IMR-90 (cell line): ENCODE measurements around the gene PPIC. TPM values are rescaled to one million over a fixed set of nuclear protein-coding genes. Genes with fewer than 3 reads are reported as not detected.

Experiments
- ATAC-seq: fragments of 200-7000 bp; cut with Tn5 transposase; 2 replicates; pipeline ENCODE4 v1.9.1; 2020; ENCODE audit warnings: low read depth, mild to moderate bottlenecking, moderate library complexity
- BruUV-seq: library from RNA; stranded (reverse); fragments of 400-500 nt; replicated peaks from 2 replicates; lab custom pipeline; 2021; lab: Mats Ljungman, UMichigan
- CTCF ChIA-PET: fragments of 300-600 bp; formaldehyde crosslinking; extraction: SDS; loops from one replicate; lab custom pipeline; 2021; ENCODE audit warnings: antibody characterized with exemption; lab: Yijun Ruan, JAX
- POLR2A ChIA-PET: fragments of 300-600 bp; sonication (Branson Sonifier 250); formaldehyde crosslinking; loops from one replicate; lab custom pipeline; 2022; ENCODE audit warnings: antibody characterized with exemption; ENCODE audit not compliant: unreplicated experiment; lab: Charles Lee
- DNase-seq: peaks from one replicate; pipeline ENCODE4 v3.0.0; 2013
- H2AFZ ChIP-seq: replicated peaks from 2 replicates; pipeline ENCODE3; 2013; ENCODE audit warnings: low read length, mild to moderate bottlenecking; ENCODE audit not compliant: poor library complexity
- H2AK5ac ChIP-seq: 2 replicates; pipeline ENCODE4 v1.6.1; 2013; ENCODE audit warnings: low read depth, low read length, inconsistent platforms
- H2AK9ac ChIP-seq: replicated peaks from 2 replicates; pipeline ENCODE3; 2013; ENCODE audit warnings: mild to moderate bottlenecking, low read depth, low read length, moderate library complexity; ENCODE audit not compliant: poor library complexity
- H2BK120ac ChIP-seq: 2 replicates; pipeline ENCODE4 v1.6.1; 2013; ENCODE audit warnings: low read depth, low read length, inconsistent platforms
- H2BK15ac ChIP-seq: 3 replicates; pipeline ENCODE4 v1.6.1; 2013; ENCODE audit warnings: low read depth, low read length, inconsistent platforms
- H2BK20ac ChIP-seq: 2 replicates; pipeline ENCODE4 v1.6.1; 2013; ENCODE audit warnings: low read depth, mild to moderate bottlenecking, inconsistent platforms, low read length, moderate library complexity
- H2BK5ac ChIP-seq: 2 replicates; pipeline ENCODE4 v1.6.1; 2013; ENCODE audit warnings: mild to moderate bottlenecking, low read depth, low read length, inconsistent platforms; ENCODE audit not compliant: poor library complexity, severe bottlenecking
- H3K14ac ChIP-seq: replicated peaks from 2 replicates; pipeline ENCODE4 v1.6.1; 2013; ENCODE audit warnings: low read depth, low read length, inconsistent platforms
- H3K18ac ChIP-seq: 2 replicates; pipeline ENCODE4 v1.6.1; 2013; ENCODE audit warnings: low read depth, low read length, control low read depth
- H3K23ac ChIP-seq: 2 replicates; pipeline ENCODE4 v1.6.1; 2013; ENCODE audit warnings: low read depth, low read length, inconsistent platforms
- H3K27ac ChIP-seq: 2 replicates; pipeline ENCODE4 v1.5.1; 2013; ENCODE audit warnings: mild to moderate bottlenecking, control low read depth, low read length; ENCODE audit not compliant: insufficient read depth
- H3K27me3 ChIP-seq: 2 replicates; pipeline ENCODE4 v1.6.1; 2013; ENCODE audit warnings: low read length; ENCODE audit not compliant: control insufficient read depth, insufficient read depth
- H3K36me3 ChIP-seq: 2 replicates; pipeline ENCODE4 v1.6.1; 2013; ENCODE audit warnings: low read length, mixed read lengths; ENCODE audit not compliant: control insufficient read depth, insufficient read depth
- H3K4ac ChIP-seq: 2 replicates; pipeline ENCODE4 v1.6.1; 2013; ENCODE audit warnings: low read depth, low read length, inconsistent platforms
- H3K4me1 ChIP-seq: 2 replicates; pipeline ENCODE4 v1.6.1; 2013; ENCODE audit warnings: low read length, mixed read lengths; ENCODE audit not compliant: control insufficient read depth, insufficient read depth
- H3K4me2 ChIP-seq: 2 replicates; pipeline ENCODE4 v1.6.1; 2013; ENCODE audit warnings: low read depth, mild to moderate bottlenecking, control low read depth, low read length, moderate library complexity
- H3K4me3 ChIP-seq: 2 replicates; pipeline ENCODE4 v1.5.1; 2013; ENCODE audit warnings: low read depth, mild to moderate bottlenecking, control low read depth, low read length, moderate library complexity; ENCODE audit not compliant: insufficient read depth
- H3K56ac ChIP-seq: 2 replicates; pipeline ENCODE4 v1.6.1; 2013; ENCODE audit warnings: low read length, inconsistent platforms; ENCODE audit not compliant: insufficient read depth; ENCODE audit errors: extremely low read depth
- H3K79me1 ChIP-seq, 2 experiments: 2 replicates each; pipeline ENCODE4 v1.6.1; 2013; ENCODE audit warnings: low read length in 2 of 2, inconsistent platforms in 1 of 2, low read depth in 1 of 2
- H3K9ac ChIP-seq: 2 replicates; pipeline ENCODE4 v1.6.1; 2013; ENCODE audit warnings: low read depth, low read length, control low read depth
- H3K9me1 ChIP-seq: 2 replicates; pipeline ENCODE4 v1.6.1; 2013; ENCODE audit warnings: low read length, inconsistent platforms; ENCODE audit not compliant: insufficient read depth
- H3K9me3 ChIP-seq: 2 replicates; pipeline ENCODE4 v1.6.1; 2013; ENCODE audit warnings: low read length; ENCODE audit not compliant: control insufficient read depth, insufficient read depth
- H4K20me1 ChIP-seq: 2 replicates; pipeline ENCODE4 v1.6.1; 2013; ENCODE audit warnings: low read length, inconsistent platforms; ENCODE audit not compliant: insufficient read depth
- H4K5ac ChIP-seq: 2 replicates; pipeline ENCODE4 v1.6.1; 2013; ENCODE audit warnings: mild to moderate bottlenecking, low read depth, low read length, control low read depth
- H4K8ac ChIP-seq, 2 experiments: 2 replicates each; pipeline ENCODE4 v1.6.1; 2013; ENCODE audit warnings: low read depth in 2 of 2, low read length in 2 of 2, control low read depth in 1 of 2, inconsistent platforms in 1 of 2
- H4K91ac ChIP-seq: 2 replicates; pipeline ENCODE4 v1.6.1; 2013; ENCODE audit warnings: low read depth, low read length, inconsistent platforms; ENCODE audit not compliant: insufficient read depth
- CEBPB ChIP-seq: IDR thresholded peaks from 2 replicates; pipeline ENCODE4 v1.6.1; 2012; ENCODE audit warnings: low read depth, low read length, improper control_type of control experiment
- CHD1 ChIP-seq: IDR thresholded peaks from 2 replicates; pipeline ENCODE4 v1.6.1; 2012; ENCODE audit warnings: low read depth, low read length, improper control_type of control experiment
- FOS ChIP-seq: fragments of 150-350 bp; IDR thresholded peaks from 2 replicates; pipeline ENCODE4 v1.6.1; 2016; ENCODE audit warnings: low read depth, low read length
- NFE2L2 ChIP-seq: fragments of 150-350 bp; IDR thresholded peaks from 2 replicates; pipeline ENCODE4 v1.6.1; 2016; ENCODE audit warnings: low read depth, mild to moderate bottlenecking, low read length
- RAD21 ChIP-seq: IDR thresholded peaks from 2 replicates; pipeline ENCODE4 v1.6.1; 2012; ENCODE audit warnings: low read length, improper control_type of control experiment
- RCOR1 ChIP-seq: IDR thresholded peaks from 2 replicates; pipeline ENCODE4 v1.6.1; 2012; ENCODE audit warnings: mild to moderate bottlenecking, low read length, improper control_type of control experiment; ENCODE audit not compliant: insufficient replicate concordance
- RFX5 ChIP-seq: IDR thresholded peaks from 2 replicates; pipeline ENCODE4 v1.8.0; 2012; ENCODE audit warnings: low read depth, mild to moderate bottlenecking, low read length, moderate library complexity
- SMC3 ChIP-seq: fragments of 150-350 bp; IDR thresholded peaks from 2 replicates; pipeline ENCODE4 v1.6.1; 2016; ENCODE audit warnings: low read depth, mild to moderate bottlenecking, antibody characterized with exemption, low read length, moderate library complexity
- WGBS, 2 experiments: methylation state at CpG; one replicate each; pipeline versions ENCODE4 v1.1.5 to v1.1.7; 2013; ENCODE audit warnings: missing lambda C conversion rate in 2 of 2; ENCODE audit not compliant: insufficient read length in 1 of 2; ENCODE audit errors: extremely low coverage in 2 of 2; 5-methylcytosine and 5-hydroxymethylcytosine counted together
- dilution Hi-C: fragments of 300-500 bp; cut with HindIII; formaldehyde crosslinking; loops from one replicate; pipeline ENCODE4 v1.14.3; 2018; ENCODE audit warnings: low sequenced_read_pairs; ENCODE audit not compliant: unreplicated experiment
- in situ Hi-C: fragments of 300-500 bp; cut with MboI; formaldehyde crosslinking; loops from 3 replicates; pipeline ENCODE4 v1.14.3; 2019; ENCODE audit warnings: low sequenced_read_pairs, inconsistent platforms, mixed read lengths
- intact Hi-C: fragments of 100-400 bp; cut with micrococcal nuclease; formaldehyde crosslinking; loops from 2 replicates; pipeline ENCODE4 v1.10.0; 2022
- polyA plus RNA-seq, 3 experiments: library from polyadenylated mRNA; depleted of rRNA; stranded (reverse); fragments of >200 nt; gene quantifications; 2 replicates each; pipeline ENCODE4 v1.2.3, GENCODE V29; 2012; ENCODE audit warnings: low replicate concordance in 1 of 3
- total RNA-seq: library from RNA; depleted of rRNA; stranded (reverse); fragments of >200 nt; gene quantifications from 2 replicates; pipeline ENCODE4 v1.2.3, GENCODE V29; 2012
- TF ChIP-seq, protein P1 (sequence below): fragments of 150-350 bp; IDR thresholded peaks from 2 replicates; pipeline ENCODE4 v1.6.1; 2017; ENCODE audit warnings: mild to moderate bottlenecking, antibody characterized with exemption, low read length, low read depth

The PPIC gene
- total and polyA plus RNA-seq, 2 of the 4 experiments (the other 2 are of a cell fraction) = 20.6 to 45.6 TPM

DNA sequence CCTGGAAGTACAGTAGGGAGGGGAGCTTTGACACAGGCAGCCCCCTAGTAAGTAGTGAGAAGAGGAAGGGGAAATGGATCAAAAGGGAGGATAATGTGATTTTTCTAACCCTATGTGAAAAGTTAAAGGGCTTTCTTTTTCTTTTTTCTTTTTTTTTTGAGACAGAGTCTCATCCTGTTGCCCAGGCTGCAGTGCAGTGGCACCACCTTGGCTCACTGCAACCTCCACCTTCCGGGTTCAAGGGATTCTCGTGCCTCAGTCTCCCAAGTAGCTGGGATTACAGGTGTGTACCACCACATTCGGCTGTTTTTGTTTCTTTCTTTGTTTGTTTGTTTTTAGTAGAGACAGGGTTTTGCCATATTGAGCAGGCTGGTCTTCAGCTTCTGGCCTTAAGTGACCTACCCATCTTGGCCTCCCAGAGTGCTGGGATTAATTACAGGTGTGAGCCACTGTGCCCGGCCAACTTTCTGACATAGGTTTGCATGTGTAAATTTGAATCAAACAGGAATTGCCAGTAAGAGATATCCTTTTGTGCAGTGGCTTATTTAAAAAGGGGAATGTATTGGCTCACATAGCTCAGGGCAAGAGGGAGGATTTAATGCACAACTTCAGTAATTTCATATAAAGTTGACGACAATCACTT lies 39.1 kb upstream of the PPIC start:
- H2BK120ac ChIP-seq = no peak overlapping the region
- H3K9ac ChIP-seq = no peak overlapping the region
- H3K18ac ChIP-seq = no peak overlapping the region
- no TSS peak for BruUV-seq
- no peak overlapping the region for H3K56ac ChIP-seq
- H3K4me1 ChIP-seq = no peaks in the 10 kb centered on the region
- no peaks in the 10 kb centered on the region for H3K9me1 ChIP-seq
- intact Hi-C loops = no loop called here
- no peaks in the 10 kb centered on the region for H3K79me1 ChIP-seq
- dilution Hi-C loops = no loop called here
- no peak overlapping the region for H4K5ac ChIP-seq
- H4K20me1 ChIP-seq = no peaks in the 10 kb centered on the region
- POLR2A ChIA-PET = no interaction called here
- DNase-seq (no peak), ATAC-seq (no peak)
- no peak overlapping the region for H3K14ac ChIP-seq
- H2BK15ac ChIP-seq = no peak overlapping the region
- no peak overlapping the region for H3K4me3 ChIP-seq
- in situ Hi-C loops = no loop called here
- no peak overlapping the region for H4K91ac ChIP-seq
- no peak overlapping the region for H3K27ac ChIP-seq
- no peaks in the 10 kb centered on the region for H3K9me3 ChIP-seq
- H2BK20ac ChIP-seq = no peak overlapping the region
- 60% methylated on average over 1 of the region's 5 CpGs; no CpG with 5 or more reads in 1 of the 2 experiments for WGBS, 2 experiments
- H2BK5ac ChIP-seq = no peak overlapping the region
- H2AFZ ChIP-seq = no peak overlapping the region
- no peak overlapping the region for H3K4me2 ChIP-seq
- H4K8ac ChIP-seq = no peak overlapping the region
- CTCF ChIA-PET = interaction anchor here (0.7 to 0.9 kb wide), 2 partner anchors 10 to 37 kb away, joined by 4 to 5 read pairs; no protein-coding TSS in a partner anchor
- no peak overlapping the region for H3K23ac ChIP-seq
- no peak overlapping the region for H2AK9ac ChIP-seq
- peaks cover 7% of the 10 kb centered on the region for H3K27me3 ChIP-seq
- TF ChIP-seq NFE2L2 = no peak
- TF ChIP-seq CEBPB = no peak
- TF ChIP-seq, protein P1, sequence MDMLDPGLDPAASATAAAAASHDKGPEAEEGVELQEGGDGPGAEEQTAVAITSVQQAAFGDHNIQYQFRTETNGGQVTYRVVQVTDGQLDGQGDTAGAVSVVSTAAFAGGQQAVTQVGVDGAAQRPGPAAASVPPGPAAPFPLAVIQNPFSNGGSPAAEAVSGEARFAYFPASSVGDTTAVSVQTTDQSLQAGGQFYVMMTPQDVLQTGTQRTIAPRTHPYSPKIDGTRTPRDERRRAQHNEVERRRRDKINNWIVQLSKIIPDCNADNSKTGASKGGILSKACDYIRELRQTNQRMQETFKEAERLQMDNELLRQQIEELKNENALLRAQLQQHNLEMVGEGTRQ = no peak
- TF ChIP-seq RFX5 = no peak
- no peak for TF ChIP-seq RCOR1
- no peak for TF ChIP-seq CHD1
- no peak for TF ChIP-seq RAD21
- no peak for TF ChIP-seq SMC3
- TF ChIP-seq FOS = no peak
- no peak overlapping the region for H2AK5ac ChIP-seq
- no peak overlapping the region for H3K4ac ChIP-seq
- no peaks in the 10 kb centered on the region for H3K36me3 ChIP-seq
